SK-N-SH (cell line): ENCODE measurements around the gene DEPP1. TPM values are rescaled to one million over a fixed set of nuclear protein-coding genes. Genes with fewer than 3 reads are reported as not detected.

ENCODE experiments used
- CTCF ChIA-PET: fragments of 300-600, 350-600 bp; formaldehyde crosslinking; extraction: SDS; loops from one replicate; lab custom pipeline; 2021; lab: Yijun Ruan, JAX
- POLR2A ChIA-PET: fragments of 350-600 bp; sonication (Branson Sonifier 250); formaldehyde crosslinking; extraction: SDS; loops from one replicate; lab custom pipeline; 2020; ENCODE audit warnings: antibody characterized with exemption, inconsistent platforms; lab: Yijun Ruan, JAX
- DNase-seq: peaks from one replicate; pipeline ENCODE4 v3.0.0; 2012
- H2AFZ ChIP-seq: fragments of 200-600 bp; sonication (generic); 2 replicates; pipeline ENCODE4 v1.8.1; 2016; ENCODE audit warnings: antibody characterized with exemption, mild to moderate bottlenecking, low read depth
- H3F3A ChIP-seq: fragments of 200-600 bp; sonication (generic); replicated peaks from 2 replicates; pipeline ENCODE3; 2016; ENCODE audit warnings: antibody characterized with exemption, mild to moderate bottlenecking; ENCODE audit not compliant: insufficient read depth
- H3K27ac ChIP-seq, 2 experiments: fragments of 200-500 bp in 1 of 2; fragments of 200-600 bp in 1 of 2; sonication (Bioruptor generic) in 1 of 2; sonication (generic), shearing (Covaris generic) in 1 of 2; 2 replicates each; pipeline versions ENCODE4 v1.5.1 to v1.6.1; 2014 to 2016; ENCODE audit warnings: low read depth in 2 of 2, inconsistent platforms in 1 of 2, low read length in 1 of 2, mild to moderate bottlenecking in 1 of 2, mixed read lengths in 1 of 2
- H3K27me3 ChIP-seq: fragments of 200-600 bp; sonication (generic), shearing (Covaris generic); 2 replicates; pipeline ENCODE4 v1.6.1; 2016; ENCODE audit warnings: mixed run types; ENCODE audit not compliant: insufficient read depth
- H3K36me3 ChIP-seq, 2 experiments: fragments of 200-500 bp in 1 of 2; fragments of 200-600 bp in 1 of 2; sonication (Bioruptor generic) in 1 of 2; sonication (generic) in 1 of 2; replicated peaks in 1 of 2; 2 replicates each; pipeline versions ENCODE3 to v1.5.1; 2014 to 2016; ENCODE audit warnings: low read length in 1 of 2, mild to moderate bottlenecking in 1 of 2; ENCODE audit not compliant: insufficient read depth in 2 of 2, control insufficient read depth in 1 of 2
- H3K4me1 ChIP-seq, 2 experiments: fragments of 200-500 bp in 1 of 2; fragments of 200-600 bp in 1 of 2; sonication (Bioruptor generic) in 1 of 2; sonication (generic), shearing (Covaris generic) in 1 of 2; 2 replicates each; pipeline versions ENCODE4 v1.5.1 to v1.6.1; 2014 to 2016; ENCODE audit warnings: low read depth in 1 of 2, low read length in 1 of 2, mixed run types in 1 of 2; ENCODE audit not compliant: insufficient read depth in 2 of 2, control insufficient read depth in 1 of 2
- H3K4me2 ChIP-seq: fragments of 200-600 bp; sonication (generic), shearing (Covaris generic); 2 replicates; pipeline ENCODE4 v1.6.1; 2017; ENCODE audit warnings: mixed run types
- H3K4me3 ChIP-seq, 2 experiments: fragments of 200-500 bp in 1 of 2; fragments of 200-600 bp in 1 of 2; sonication (Bioruptor generic) in 1 of 2; sonication (generic), shearing (Covaris generic) in 1 of 2; 2 replicates each; pipeline versions ENCODE4 v1.5.1 to v1.8.1; 2014 to 2016; ENCODE audit warnings: low read depth in 2 of 2, inconsistent platforms in 1 of 2, low read length in 1 of 2, mild to moderate bottlenecking in 1 of 2, mixed read lengths in 1 of 2, moderate library complexity in 1 of 2
- H3K79me2 ChIP-seq: fragments of 200-600 bp; sonication (generic); 2 replicates; pipeline ENCODE4 v1.8.1; 2017; ENCODE audit warnings: mild to moderate bottlenecking; ENCODE audit not compliant: insufficient read depth
- H3K9ac ChIP-seq: fragments of 200-600 bp; sonication (generic); 2 replicates; pipeline ENCODE4 v1.6.1; 2017; ENCODE audit warnings: mixed run types
- H3K9me2 ChIP-seq: fragments of 200-600 bp; sonication (generic); 2 replicates; pipeline ENCODE4 v1.6.1; 2017; ENCODE audit warnings: mixed run types
- H3K9me3 ChIP-seq: fragments of 200-600 bp; sonication (generic); 2 replicates; pipeline ENCODE4 v1.6.1; 2017; ENCODE audit warnings: mixed run types, mild to moderate bottlenecking, moderate library complexity
- H4K20me1 ChIP-seq: fragments of 200-600 bp; sonication (generic); 2 replicates; pipeline ENCODE4 v1.6.1; 2017; ENCODE audit warnings: mild to moderate bottlenecking, mixed run types; ENCODE audit not compliant: insufficient read depth
- CHD2 ChIP-seq: fragments of 150-350 bp; IDR thresholded peaks from 2 replicates; pipeline ENCODE4 v1.6.1; 2018; ENCODE audit warnings: low read length; ENCODE audit not compliant: partially characterized antibody
- ELF1 ChIP-seq: IDR thresholded peaks from 2 replicates; pipeline ENCODE4 v1.4.0; 2012
- FOXJ3 ChIP-seq: sonication (generic); formaldehyde crosslinking; IDR thresholded peaks from 2 replicates; pipeline ENCODE4 v1.5.1; 2020; ENCODE audit warnings: mild to moderate bottlenecking, missing genetic modification reagents
- FOXM1 ChIP-seq: IDR thresholded peaks from 2 replicates; pipeline ENCODE4 v1.4.0; 2012; ENCODE audit warnings: low read depth, mild to moderate bottlenecking
- MEF2A ChIP-seq: IDR thresholded peaks from 2 replicates; pipeline ENCODE4 v1.4.0; 2012; ENCODE audit warnings: low read depth, borderline replicate concordance
- MXI1 ChIP-seq: IDR thresholded peaks from 2 replicates; pipeline ENCODE4 v1.6.1; 2012; ENCODE audit warnings: mild to moderate bottlenecking, low read depth, low read length, improper control_type of control experiment
- NRF1 ChIP-seq: IDR thresholded peaks from 2 replicates; pipeline ENCODE4 v1.6.1; 2012; ENCODE audit warnings: low read depth, mild to moderate bottlenecking, low read length
- RFX5 ChIP-seq: IDR thresholded peaks from 2 replicates; pipeline ENCODE4 v1.6.1; 2012; ENCODE audit warnings: mild to moderate bottlenecking, improper control_type of control experiment, low read length
- TAF1 ChIP-seq: IDR thresholded peaks from 2 replicates; pipeline ENCODE4 v1.6.1; 2012; ENCODE audit warnings: low read depth, mild to moderate bottlenecking, low read length, moderate library complexity, borderline replicate concordance
- TCF12 ChIP-seq: IDR thresholded peaks from 2 replicates; pipeline ENCODE4 v1.4.0; 2012
- TEAD4 ChIP-seq: IDR thresholded peaks from 2 replicates; pipeline ENCODE4 v1.4.0; 2012; ENCODE audit warnings: mild to moderate bottlenecking, borderline replicate concordance; ENCODE audit not compliant: insufficient read depth
- YY1 ChIP-seq: IDR thresholded peaks from 2 replicates; pipeline ENCODE4 v1.4.0; 2012; ENCODE audit warnings: low read depth, mild to moderate bottlenecking
- WGBS: methylation state at CpG from one replicate; pipeline ENCODE4 v1.1.6; 2017; ENCODE audit warnings: low lambda C conversion rate; 5-methylcytosine and 5-hydroxymethylcytosine counted together
- polyA plus RNA-seq, 3 experiments: library from polyadenylated mRNA; depleted of rRNA; stranded (reverse); fragments of >200 nt; gene quantifications; 2 replicates each; pipeline ENCODE4 v1.2.3, GENCODE V29; 2012
- TF ChIP-seq, protein P1 (sequence below): IDR thresholded peaks from 2 replicates; pipeline ENCODE4 v1.6.1; 2012; ENCODE audit warnings: mild to moderate bottlenecking, low read depth, low read length, moderate library complexity
- TF ChIP-seq, protein P2 (sequence below): fragments of 200-600 bp; sonication (generic); IDR thresholded peaks from 2 replicates; pipeline ENCODE4 v1.6.1; 2017; ENCODE audit warnings: antibody characterized with exemption, mild to moderate bottlenecking, moderate library complexity
- TF ChIP-seq, protein P3 (sequence below): fragments of 150-350 bp; IDR thresholded peaks from 2 replicates; pipeline ENCODE4 v1.6.1; 2017; ENCODE audit warnings: antibody characterized with exemption, low read length, low read depth, borderline replicate concordance
- TF ChIP-seq, protein P4 (sequence below): IDR thresholded peaks from 2 replicates; pipeline ENCODE4; 2012

The DEPP1 gene
- polyA plus RNA-seq, 1 of the 3 experiments (the other 2 are of a cell fraction), result 5.3 TPM

DNA sequence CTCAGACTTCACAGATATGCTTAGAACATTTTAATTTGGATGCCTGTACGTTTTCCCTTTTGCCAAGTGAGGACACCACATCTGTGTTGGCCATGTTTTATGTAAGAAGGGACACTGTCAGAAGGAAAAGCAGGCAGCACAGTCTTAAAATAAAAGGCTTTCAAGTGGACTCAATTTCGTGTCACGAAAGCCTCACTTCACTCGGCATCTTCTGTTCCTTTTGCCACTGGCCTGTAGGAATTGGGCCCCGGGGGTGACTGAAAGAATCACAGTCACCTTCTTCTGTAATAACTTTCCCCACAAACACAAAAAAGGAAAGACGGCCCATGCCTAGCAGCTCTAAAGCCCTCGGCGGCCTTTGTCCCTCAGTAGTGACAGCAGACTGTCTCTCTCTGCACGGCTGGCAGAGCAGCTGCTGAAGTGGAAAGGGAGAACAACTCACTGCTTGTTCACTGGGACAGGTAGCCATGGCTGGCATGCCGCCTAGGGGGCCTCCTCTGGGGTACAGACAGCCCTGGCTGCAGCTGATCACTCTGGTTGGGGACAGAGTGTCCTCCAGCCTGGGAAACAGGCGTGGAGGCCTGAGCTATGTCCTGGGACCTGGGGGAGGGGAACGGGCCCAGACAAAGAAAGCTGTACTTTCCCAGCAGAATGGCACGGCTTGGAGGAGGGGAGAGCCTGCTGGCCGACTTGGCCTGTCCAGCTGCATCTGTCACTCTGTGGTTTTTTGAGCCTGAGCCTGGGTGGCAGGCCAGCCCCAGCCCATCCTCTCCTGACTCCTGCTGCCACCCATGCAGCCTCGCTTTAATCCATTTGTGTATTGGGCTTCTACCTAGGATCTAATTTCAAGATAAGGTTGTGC is 14.6 kb downstream of the DEPP1 start (continued):
- no peak for TF ChIP-seq NRF1
- no peak for TF ChIP-seq ELF1
- no peak for TF ChIP-seq TEAD4
- TF ChIP-seq, protein P1, sequence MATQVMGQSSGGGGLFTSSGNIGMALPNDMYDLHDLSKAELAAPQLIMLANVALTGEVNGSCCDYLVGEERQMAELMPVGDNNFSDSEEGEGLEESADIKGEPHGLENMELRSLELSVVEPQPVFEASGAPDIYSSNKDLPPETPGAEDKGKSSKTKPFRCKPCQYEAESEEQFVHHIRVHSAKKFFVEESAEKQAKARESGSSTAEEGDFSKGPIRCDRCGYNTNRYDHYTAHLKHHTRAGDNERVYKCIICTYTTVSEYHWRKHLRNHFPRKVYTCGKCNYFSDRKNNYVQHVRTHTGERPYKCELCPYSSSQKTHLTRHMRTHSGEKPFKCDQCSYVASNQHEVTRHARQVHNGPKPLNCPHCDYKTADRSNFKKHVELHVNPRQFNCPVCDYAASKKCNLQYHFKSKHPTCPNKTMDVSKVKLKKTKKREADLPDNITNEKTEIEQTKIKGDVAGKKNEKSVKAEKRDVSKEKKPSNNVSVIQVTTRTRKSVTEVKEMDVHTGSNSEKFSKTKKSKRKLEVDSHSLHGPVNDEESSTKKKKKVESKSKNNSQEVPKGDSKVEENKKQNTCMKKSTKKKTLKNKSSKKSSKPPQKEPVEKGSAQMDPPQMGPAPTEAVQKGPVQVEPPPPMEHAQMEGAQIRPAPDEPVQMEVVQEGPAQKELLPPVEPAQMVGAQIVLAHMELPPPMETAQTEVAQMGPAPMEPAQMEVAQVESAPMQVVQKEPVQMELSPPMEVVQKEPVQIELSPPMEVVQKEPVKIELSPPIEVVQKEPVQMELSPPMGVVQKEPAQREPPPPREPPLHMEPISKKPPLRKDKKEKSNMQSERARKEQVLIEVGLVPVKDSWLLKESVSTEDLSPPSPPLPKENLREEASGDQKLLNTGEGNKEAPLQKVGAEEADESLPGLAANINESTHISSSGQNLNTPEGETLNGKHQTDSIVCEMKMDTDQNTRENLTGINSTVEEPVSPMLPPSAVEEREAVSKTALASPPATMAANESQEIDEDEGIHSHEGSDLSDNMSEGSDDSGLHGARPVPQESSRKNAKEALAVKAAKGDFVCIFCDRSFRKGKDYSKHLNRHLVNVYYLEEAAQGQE, result no peak
- TF ChIP-seq FOXM1, result no peak
- no peak for TF ChIP-seq RFX5
- TF ChIP-seq, protein P2, sequence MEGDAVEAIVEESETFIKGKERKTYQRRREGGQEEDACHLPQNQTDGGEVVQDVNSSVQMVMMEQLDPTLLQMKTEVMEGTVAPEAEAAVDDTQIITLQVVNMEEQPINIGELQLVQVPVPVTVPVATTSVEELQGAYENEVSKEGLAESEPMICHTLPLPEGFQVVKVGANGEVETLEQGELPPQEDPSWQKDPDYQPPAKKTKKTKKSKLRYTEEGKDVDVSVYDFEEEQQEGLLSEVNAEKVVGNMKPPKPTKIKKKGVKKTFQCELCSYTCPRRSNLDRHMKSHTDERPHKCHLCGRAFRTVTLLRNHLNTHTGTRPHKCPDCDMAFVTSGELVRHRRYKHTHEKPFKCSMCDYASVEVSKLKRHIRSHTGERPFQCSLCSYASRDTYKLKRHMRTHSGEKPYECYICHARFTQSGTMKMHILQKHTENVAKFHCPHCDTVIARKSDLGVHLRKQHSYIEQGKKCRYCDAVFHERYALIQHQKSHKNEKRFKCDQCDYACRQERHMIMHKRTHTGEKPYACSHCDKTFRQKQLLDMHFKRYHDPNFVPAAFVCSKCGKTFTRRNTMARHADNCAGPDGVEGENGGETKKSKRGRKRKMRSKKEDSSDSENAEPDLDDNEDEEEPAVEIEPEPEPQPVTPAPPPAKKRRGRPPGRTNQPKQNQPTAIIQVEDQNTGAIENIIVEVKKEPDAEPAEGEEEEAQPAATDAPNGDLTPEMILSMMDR, result no peak
- TF ChIP-seq, protein P3, sequence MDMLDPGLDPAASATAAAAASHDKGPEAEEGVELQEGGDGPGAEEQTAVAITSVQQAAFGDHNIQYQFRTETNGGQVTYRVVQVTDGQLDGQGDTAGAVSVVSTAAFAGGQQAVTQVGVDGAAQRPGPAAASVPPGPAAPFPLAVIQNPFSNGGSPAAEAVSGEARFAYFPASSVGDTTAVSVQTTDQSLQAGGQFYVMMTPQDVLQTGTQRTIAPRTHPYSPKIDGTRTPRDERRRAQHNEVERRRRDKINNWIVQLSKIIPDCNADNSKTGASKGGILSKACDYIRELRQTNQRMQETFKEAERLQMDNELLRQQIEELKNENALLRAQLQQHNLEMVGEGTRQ, result no peak

DNA sequence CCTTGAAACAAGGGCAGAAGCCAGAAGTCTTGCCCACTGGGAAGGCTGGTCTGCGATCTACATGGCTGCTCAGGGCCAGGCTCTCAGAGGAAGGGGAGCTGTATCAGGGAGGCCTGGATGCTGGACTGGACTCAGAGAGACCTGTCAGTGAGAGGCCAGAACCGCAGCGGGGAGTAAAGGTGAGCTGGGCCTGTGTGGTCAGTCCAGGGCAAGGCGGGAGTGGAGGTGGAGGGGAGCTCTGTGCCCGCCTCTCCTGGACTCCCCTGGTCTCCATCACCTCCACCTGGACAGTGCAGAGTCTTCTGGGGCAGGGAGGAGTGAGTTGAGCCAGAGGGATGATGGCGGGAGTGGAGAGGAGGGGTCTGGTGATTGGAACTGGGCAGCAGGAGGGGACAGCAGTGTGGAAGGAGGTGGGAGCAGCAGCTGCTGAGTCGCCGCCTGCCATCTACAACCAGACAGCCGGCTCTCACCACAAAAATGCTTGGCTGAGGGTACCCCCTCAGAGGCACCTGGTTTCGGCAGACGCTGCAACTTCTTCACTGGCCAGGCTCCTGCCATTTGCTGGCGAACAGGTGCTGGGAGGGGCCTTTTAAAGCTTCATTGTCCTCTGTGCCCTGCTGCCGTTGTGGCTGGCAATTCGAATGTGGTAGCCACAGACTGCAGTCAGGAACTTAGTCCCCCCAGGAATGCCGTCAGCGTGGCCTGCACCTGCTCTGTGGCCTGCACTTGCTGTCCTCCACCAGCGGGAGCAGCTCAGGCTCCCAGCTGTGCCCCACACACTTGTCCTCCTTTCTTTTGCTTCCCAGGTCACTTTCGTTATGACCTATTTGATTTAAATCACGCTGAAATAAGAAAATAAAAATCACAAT is 15.5 kb downstream of the DEPP1 start:
- WGBS, result 90% methylated on average over 17 of the region's 19 CpGs

More for the DNA sequence above, 15.5 kb downstream of the DEPP1 start:
- Histone ChIP-seq H3K4me1 (peaks cover 17 to 33% of the 10 kb centered on the region in 2 experiments; a peak in 3 of 4 replicates), H3K36me3 (no peaks in the 10 kb centered on the region), H4K20me1 (no peaks in the 10 kb centered on the region), H2AFZ (no peak overlapping the region), H3K27ac (no peak overlapping the region; a peak in 1 of 4 replicates), H3K9me3 (no peaks in the 10 kb centered on the region), H3K27me3 (no peaks in the 10 kb centered on the region), H3K79me2 (peaks cover 7% of the 10 kb centered on the region; the same call in 1 of the 2 replicates), H3K9ac (no peak overlapping the region), H3K4me3 (no peak overlapping the region), H3F3A (no peaks in the 10 kb centered on the region), H3K9me2 (no peaks in the 10 kb centered on the region), H3K4me2 (0 out of 2 replicates have a peak overlapping the region, but pooled peaks have one; percentile 37)
- DNase-seq, result no peak
- CTCF ChIA-PET, result interaction anchor here (0.7 to 9.6 kb wide), 7 partner anchors 10 to 32 kb away, joined by 3 to 81 read pairs (median 5); partner anchors contain the start of gene DEPP1
- POLR2A ChIA-PET, result no interaction called here
- TF ChIP-seq TCF12 (0 out of 2 replicates have a peak, but pooled peaks have one; percentile 5), FOXM1 (no peak), MXI1 (no peak), YY1 (no peak), TAF1 (no peak), FOXJ3 (no peak), MEF2A (no peak), CHD2 (no peak)
- TF ChIP-seq, protein P4, sequence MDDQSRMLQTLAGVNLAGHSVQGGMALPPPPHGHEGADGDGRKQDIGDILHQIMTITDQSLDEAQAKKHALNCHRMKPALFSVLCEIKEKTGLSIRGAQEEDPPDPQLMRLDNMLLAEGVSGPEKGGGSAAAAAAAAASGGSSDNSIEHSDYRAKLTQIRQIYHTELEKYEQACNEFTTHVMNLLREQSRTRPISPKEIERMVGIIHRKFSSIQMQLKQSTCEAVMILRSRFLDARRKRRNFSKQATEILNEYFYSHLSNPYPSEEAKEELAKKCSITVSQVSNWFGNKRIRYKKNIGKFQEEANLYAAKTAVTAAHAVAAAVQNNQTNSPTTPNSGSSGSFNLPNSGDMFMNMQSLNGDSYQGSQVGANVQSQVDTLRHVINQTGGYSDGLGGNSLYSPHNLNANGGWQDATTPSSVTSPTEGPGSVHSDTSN, result no peak
- TF ChIP-seq, protein P2, result peak; percentile 28
